Stimulated activated CD8-positive, alpha-beta memory T cell treated with anti-CD3 and anti-CD28 coated beads, Interleukin-2, amount 100 ng/mL, for 1 hour (primary cell): Measurements from ENCODE around the gene LDAF1.
"Not testable (repeated sequence)": the region's sequence is repeated elsewhere in the genome, so short reads cannot be mapped to it uniquely, and the experiment has no call there.

ENCODE experiments used
- DNase-seq, 2 donors: peaks; one replicate each; pipeline ENCODE4 v3.0.0-alpha.2; 2020; ENCODE audit warnings: low read depth in 2 of 2

LDAF1 gene

DNA sequence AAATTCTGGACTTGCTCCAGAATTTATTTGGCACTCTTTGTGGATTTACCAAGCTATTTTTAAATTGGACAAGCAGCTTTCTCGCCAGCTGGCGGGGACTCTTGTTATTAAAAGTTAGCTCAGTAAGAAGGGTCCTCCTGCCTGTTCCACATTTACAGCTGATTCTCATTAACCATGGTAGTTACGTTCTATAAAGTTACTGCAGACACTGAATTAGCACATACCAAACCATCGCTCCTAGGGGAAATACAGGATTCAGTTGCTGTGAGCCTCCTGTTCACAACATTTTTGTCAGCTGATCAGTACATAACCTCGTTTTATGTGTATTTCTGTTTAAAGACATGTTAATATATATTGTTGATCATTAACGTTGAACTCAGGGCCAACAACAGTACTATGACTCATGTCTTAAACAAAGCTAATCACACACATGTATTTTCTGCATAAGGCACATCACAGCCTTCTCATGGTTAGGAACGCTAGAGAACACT, 4.2 kb downstream of the LDAF1 start:
- no peak for DNase-seq

DNA sequence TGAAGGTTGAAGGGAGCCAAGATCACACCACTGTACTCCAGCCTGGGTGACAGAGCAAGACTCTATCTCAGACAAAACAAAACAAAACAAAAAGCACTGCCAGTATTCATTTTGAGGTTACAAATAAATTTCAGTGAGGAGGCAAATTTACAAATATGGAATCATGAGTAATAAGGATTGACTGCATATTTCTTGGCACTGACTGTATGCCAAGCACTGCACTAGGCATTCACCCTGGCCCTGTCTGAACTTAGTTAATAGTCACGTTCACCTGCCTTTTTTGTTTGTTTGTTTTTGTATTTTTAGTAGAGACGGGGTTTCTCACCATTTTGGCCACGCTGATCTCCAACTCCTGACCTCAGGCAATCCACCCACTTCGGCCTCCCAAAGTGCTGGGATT, 5.1 kb downstream of the LDAF1 start:
- DNase-seq = no peak

DNA sequence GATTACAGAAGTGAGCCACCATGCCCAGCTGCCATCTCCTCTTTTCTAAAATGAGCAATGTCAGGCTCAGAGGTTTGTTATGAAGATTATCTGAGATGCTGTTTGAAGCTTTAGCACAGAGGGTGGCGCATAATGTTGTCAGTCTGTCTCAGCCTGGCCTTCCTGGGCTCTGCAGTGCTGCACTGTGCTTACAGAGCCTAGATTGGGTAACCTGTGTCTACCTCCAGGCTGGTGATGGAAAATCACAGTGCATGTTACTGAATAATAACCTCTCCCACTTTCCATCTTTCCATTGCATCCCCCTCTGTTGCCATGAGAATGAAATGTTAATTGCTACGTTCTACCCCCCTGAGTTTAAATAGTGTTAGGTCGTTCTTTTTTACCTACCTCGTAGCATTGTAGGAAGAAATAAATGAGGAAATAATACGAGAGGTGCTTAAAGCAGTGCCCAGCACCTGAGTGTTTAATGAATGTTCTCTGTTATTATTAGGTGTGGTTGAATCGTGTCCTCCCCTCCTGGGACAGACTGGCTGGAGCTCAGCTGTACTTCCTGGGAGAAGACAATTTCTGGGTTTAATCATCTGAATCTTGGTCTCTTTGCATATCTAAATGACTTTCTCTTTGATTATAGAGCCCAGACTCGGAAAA, 6.2 kb downstream of the LDAF1 start:
- no peak for DNase-seq

DNA sequence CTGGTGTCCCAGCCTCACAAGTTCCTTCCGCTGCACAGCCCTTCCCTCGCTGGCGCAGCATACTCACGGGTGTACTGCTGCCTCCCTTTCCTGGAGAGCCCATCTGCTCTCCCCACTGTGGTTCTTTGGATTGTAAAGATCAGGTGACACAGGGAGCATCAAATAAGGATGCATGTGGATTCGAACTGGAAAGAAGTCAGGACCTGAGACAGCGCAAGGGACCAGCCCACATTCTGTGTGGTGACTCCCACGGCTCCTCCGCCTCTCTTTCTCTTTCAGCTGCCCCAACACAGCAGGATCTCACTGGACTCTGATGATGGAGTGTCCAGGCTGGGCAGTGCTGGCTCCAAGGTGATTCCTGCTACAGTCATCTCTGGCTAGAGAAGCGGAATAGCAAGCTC, 8.1 kb downstream of the LDAF1 start:
- no peak for DNase-seq

DNA sequence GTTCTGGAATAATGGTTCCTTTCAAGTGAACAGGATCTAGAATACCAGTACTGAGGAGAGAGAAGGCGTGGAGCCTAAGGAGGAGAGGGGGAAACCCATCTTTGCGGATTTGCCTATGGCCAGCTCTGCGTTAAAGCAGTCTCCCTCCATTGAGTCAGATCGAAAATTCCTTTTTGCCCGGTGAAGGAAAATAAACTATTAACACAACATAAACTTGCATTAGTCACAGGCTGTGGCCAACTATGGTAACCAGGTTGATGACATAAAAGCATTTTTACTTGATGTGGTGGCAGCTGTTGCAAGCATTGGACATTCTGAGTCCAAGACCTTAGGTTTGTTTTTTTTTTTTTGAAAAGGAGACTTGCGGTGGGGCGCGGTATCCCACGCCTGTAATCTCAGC, 8.9 kb downstream of the LDAF1 start:
- no peak for DNase-seq

DNA sequence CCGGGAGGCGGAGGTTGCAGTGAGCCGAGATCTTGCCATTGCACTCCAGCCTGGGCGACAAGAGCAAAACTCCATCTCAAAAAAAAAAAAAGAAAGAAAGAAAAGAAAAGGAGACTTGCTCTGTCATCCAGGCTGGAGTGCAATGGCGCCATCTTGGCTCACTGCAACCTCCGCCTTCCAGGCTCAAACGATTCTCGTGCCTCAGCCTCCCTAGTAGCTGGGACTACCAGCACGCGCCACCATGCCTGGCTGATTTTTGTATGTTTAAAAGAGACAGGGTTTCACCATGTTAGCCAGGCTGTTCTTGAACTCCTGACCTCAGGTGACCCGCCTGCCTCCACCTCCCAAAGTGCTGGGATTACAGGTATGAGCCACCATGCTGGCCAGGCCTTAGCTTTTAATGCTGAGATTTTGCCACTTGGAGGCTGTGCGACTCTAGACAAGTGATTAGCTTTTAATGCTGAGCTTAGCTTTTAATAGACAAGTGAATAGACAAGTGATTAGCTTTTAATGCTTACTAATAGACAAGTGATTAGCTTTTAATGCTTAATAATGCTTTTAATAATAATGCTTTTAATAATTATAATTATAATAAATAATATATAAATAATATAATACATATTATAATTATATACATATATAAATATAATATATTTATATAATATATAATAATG, 9.6 kb downstream of the LDAF1 start:
- DNase-seq = no peak

DNA sequence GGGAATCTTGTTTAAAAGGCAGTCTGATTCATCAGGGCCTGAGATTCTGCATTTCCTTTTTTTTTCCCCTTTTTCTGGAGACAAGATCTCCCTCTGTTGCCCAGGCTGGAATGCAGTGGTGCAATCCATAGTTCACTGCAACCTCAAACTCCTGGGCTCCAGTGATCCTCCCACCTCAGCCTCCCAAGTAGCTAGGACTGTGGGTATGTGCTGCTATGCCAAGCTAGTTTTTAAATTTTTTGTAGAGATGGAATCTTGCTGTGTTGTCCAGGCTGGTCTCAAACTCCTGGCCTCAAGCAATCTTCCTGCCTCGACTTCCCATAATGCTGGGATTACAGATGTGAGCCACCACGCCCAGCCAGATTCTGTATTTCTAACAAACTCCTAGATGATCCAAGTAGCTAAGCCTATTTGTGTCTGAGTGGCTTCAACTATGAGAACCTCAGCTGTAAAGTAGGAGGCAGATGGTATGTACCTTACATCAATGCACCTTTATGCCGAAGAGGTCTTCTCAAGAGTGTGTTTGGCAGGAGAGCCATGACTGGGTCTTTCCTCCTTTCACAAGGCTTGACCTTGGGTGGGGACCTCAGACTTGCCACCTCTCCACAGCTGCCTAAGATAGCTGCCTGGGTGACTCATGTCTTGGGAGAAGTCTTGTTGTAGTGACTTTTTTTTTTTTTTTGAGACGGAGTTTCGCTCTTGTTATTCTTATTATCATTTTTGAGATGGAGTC, 10.9 kb downstream of the LDAF1 start:
- DNase-seq = no peak

DNA sequence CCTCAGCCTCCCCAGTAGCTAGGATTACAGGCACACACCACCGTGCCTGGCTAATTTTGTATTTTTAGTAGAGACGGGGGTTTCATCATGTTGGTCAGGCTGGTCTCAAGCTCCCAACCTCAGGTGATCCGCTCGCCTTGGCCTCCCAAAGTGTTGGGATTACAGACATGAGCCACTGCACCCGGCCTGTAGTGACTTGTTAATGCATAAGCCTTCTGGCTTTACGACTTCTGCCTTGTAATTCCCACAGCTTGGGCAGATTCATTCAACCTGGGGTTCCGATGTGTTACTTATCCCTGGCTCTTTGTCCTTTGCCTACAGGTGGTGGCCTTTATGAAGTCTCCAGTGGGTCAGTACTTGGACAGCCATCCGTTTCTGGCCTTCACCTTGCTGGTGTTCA, 11.6 kb downstream of the LDAF1 start:
- not testable (repeated sequence) for DNase-seq

DNA sequence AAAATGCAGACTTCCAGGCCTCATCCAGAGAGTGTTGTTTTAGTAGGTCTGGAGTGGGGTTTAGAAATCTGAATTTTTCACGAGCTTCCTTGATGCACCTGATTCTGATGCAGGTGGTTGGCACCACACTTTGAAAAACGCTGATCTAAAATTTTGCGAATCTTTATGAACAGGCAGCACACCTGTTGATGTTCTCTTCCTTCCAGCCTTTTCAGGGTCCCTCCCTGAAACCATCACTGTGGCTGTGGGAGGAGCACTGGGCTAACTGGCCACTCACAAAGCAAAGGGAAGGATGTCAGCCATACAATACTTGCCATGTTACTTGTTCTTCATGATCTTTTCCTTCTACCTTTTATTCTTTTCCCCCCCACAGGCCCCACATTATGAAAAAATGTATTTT, 14.2 kb downstream of the LDAF1 start:
- DNase-seq = no peak

DNA sequence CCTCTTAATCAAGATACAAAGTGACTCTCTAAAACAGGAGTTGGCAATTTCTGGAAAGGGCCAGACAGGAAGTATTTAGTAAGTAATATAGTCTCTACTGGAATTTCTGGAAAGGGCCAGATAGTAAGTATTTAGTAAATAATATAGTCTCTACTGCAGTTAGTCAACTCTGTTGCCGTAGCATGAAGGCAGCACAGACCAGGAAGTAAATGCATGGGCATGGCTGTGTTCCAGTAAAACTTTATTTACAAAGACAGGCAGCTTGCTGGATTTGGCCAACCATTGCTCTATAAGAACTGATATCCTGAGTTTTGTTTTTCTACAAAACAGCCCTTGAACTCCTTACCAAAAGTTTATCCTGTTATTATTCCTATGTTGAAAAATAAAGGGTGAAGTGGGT, 16.9 kb downstream of the LDAF1 start:
- no peak for DNase-seq

DNA sequence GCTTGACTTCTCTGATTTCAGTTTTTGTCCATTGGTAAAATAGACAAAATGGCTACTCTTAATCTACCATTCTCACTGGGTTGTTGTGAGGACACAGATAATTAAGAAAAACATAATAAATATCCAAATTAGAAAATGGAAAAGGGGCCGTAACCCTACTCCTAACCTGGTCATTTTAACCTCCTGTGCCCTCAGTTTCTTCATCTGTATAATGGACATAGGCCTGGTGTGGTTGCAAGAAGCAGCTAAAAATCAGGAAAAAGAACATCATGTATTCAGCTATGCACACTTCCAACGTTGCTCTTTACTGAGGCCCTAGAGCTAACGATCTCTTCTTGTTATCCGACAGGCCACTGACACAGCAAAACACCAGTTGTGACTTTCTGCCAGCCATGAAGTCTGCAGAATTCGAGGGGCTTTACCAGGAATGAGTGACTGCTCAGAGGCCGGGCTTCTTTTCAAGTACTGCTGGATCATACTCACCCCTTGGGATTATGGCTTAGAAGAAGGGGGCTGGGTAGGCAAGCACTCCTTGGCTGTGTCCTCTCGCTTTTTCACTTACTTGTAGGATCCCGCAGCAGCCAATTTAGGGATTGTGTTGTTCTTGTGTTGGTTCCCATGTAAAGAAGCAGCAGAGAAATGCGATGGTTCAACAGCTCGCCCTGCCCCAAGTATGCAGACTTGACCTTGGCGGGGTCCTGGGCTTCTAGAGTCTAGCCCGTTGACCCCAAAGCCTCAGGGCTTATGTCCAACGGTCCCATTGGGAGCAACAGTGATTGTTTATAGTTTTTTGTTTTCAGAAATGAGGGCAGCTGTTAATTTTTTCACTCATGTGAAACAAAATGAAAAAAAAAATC, 20.9 kb downstream of the LDAF1 start:
- no peak for DNase-seq

DNA sequence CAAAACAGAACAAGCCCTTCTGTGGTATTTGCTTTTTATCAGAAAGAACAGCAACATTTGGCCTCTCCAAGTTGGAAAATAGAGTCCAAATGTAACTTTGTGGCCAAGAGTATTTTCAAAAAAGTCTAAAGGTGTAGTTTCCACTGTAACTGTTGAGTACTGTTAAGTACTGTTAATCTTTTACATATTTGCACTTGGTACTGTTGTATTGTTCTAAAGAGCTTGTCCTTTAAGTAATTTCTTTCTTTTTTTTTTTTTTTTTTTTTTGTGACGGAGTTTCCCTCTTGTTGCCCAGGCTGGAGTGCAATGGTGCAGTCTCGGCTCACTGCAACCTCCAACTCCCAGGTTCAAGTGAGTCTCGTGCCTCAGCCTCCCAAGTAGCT, 21.5 kb downstream of the LDAF1 start:
- DNase-seq = no peak

DNA sequence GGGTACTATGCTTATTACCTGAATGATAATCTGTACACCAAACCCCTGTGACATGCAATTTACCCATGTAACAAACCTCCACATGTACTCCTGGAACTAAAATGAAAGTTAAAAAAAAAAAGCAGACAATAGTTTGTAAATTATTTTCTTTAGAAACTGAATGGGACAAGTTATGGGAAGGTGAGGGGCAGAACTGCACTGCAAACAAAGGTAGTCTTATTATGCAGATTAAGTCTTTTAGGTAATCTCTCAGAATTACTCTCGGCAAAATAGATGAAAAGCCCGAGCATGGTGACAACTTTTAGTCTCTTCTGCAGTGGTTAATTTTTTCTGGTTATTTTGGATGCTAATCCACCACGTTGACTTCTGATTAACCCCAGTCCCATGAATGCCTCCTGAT, 25.5 kb downstream of the LDAF1 start:
- no peak for DNase-seq

DNA sequence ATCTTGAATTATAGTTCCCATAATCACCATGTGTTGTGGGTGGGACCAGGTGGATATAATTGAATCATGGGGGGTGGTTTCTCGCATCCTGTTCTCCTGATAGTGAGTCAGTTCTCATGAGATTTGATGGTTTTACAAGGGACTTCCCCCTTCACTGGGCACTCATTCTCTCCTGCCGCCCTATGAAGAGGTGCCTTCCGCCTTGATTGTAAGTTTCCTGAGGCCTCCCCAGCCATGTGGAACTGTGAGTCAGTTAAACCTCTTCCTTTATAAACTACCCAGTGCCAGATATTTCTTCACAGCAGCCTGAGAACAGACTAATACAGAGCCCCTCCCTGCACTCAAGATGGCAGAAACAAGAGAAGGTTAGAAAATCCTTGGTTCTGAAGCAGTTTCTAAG, 26.4 kb downstream of the LDAF1 start:
- no peak for DNase-seq

DNA sequence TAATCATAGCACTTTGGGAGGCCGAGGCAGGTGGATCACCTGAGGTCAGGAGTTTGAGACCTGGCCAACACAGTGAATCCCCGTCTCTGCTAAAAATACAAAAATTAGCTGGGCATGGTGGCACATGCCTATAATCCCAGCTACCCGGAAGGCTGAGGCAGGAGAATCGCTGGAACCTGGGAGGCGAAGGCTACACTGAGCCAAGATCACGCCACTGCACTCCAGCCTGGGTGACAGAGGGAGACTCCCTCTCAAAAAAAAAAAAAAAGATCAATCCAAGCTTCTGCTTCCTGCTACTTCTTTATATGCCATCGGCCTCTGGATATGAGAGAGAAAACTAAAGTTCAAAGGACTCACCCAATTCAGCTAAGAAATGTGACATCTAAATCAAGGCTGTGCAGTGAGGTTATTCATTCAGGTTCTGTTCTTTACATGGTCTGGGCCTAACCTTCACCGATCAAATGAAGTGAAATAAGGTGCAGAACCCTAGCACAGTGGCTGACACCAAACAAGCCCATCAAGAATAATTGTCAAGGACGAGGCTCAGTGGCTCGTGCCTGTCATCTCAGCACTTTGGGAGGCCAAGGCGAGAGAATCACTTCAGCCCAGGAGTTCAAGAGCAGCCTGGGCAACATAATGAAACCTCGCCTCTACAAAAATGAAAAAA, 27.3 kb downstream of the LDAF1 start:
- DNase-seq = no peak

DNA sequence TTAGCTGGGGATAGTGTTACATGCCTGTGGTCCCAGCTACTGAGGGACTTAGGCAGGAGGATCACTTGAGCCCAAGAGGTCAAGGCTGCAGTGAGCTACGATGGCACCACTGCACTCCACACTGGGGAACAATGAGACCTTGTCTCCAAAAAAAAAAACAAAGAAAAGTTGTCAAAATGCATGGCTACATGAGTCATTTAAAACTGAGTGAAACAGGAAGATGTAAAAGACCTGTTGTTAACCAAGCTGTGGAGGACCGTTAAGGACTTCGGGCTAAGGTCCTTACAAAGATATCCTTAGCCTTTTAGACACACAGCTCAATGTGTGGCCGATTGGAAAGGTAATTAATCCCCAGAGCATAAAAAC, 27.8 kb downstream of the LDAF1 start:
- no peak for DNase-seq

DNA sequence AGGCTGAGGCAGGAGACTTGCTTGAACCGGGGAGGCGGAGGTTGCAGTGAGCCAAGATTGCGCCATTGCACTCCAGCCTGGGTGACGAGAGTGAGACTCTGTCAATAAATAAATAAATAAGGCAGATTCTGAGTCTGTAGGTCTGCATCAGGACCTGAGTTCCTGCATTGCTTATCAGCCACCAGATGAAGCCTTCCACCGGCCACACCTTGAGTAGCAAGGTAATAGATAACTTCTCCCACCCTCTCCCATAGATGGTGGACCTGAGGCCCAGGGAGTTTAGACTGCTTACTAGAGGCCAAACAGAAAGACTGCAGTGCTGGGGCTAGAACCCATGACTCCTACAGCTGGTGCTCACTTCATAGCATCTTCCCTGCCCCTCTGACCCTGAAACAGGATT, 30.8 kb downstream of the LDAF1 start:
- DNase-seq = no peak

DNA sequence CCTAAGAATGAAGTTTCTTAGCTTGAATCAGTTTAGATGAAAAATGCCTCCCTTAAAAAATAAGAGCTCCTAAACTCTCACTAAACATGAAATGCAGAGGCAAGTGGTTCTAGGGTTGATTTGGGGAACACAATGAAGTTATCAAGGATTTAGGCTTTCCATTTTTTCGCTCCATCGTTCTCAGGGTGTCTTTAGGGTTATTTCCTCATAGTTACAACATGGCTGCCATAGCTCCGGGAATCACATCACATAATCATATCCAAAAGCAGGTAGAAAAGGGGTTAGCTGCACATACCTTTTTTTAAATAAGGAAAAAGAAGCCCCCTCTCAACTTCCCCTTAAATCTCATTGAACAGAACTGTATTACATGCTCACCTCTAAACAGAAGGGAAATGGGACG, 31.5 kb downstream of the LDAF1 start:
- DNase-seq = no peak

DNA sequence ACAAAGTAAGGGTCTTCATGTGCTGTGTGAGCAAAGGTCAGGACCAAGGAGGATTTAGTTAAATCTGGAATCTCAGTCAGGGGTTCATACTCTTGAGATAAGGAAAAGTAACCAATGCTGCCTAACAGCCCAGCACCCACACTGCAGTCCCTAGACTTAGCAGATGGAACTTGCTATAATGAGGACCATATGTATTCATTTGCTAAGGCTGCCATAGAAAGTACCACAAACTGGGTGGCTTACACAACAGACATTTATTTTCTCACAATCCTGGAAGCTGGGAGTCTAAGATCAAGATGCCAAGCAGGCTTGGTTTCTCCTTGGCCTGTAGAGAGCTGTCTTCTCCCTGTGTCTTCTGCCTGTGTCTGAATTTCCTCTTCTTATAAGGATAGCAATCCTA, 32.1 kb downstream of the LDAF1 start:
- no peak for DNase-seq

DNA sequence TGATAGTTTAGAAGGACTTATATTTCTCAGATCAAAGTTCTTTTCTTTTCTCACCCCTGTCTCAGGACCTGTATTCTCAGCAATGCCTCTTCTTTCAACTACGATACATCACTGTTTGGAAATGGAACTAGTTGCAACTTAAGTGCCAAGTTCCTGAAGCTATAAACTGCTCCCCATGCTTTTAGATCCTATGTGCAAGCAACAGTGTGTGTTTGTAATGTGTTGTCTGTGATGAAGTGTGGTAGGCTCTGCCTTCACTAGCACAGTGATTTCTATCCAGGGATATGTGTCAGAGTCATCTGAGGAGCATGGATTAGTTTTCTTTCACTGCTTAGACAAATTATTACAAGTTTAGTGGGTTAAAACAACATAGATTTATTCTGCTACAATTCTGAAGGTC, 34.5 kb downstream of the LDAF1 start:
- DNase-seq = no peak

DNA sequence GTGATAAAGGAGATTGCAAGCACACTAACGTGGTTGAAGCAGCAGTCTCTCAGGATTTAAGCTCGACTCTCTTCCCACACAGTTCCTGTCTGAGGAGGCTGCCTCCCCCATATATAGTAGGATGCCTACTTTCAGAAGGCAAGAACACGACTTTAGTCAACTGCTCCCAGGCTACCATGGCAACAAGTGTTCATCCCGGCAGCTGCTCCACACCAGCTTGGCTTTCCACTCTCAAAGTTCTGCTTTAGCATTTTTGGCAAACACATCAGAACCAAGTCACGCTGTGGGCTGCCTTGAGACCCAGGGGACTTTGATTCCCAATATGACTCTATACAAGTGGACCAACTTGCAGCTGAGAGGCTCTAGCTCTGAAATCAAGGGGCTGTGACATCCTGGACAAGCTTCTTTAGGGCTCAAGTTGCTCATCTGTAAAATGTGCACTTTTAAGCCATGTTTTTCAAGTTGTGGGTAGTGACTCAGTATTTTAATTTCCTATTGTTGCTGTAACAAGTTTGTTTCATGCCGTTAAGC, 36.4 kb downstream of the LDAF1 start:
- no peak for DNase-seq
